22Rv1 (cell line): ENCODE measurements around the gene GAL3ST2.

Source experiments
- H3K27ac ChIP-seq: fragments of 450-650 bp; 2 replicates; pipeline ENCODE4 v1.5.1; 2017
- ZFX ChIP-seq: fragments of 450-650 bp; IDR thresholded peaks from 2 replicates; pipeline ENCODE4 v1.6.1; 2017; ENCODE audit warnings: antibody characterized with exemption, borderline replicate concordance
- TF ChIP-seq, protein P1 (sequence below): fragments of 450-650 bp; IDR thresholded peaks from 2 replicates; pipeline ENCODE4 v1.5.1; 2017; ENCODE audit warnings: mild to moderate bottlenecking

Gene GAL3ST2

DNA sequence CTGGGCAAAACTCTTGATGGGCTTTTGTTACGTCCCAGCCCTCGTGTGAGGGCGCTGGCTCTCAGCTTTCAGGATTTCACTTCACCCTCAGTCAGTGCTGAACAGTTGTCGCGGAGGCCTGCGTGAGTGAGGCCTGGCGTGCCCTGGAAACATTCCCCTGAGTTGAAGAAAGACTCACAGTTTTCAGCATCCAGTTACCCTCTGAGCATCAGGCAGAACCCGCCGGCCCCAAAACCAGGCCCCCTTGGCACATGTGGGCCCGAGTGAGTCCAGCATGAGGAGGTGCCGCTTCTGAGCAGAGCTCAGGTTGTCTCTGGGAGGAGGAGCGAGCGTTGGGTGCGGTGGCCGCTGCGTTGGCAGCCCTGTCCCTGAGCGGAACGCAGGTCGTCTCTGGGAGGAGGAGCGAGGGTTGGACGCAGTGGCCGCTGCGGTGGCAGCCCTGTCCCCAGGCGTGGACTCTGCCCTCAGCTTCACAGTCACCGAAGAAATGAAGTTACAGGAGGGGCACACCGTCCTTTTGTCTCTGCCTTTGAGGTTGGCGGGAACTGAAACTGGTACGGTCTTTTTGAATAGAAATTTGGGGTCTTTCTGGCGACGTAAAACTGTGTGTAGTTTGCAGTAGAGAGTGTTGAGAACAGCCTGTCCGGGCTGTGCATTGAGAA, 32.2 kb downstream of the GAL3ST2 start, which contains the start of gene NEU4:
Gene NEU4 (plus strand): TSS at position 473 of the 662 bp plus-strand sequence. CDS start 5,292 bp downstream, outside the sequence.
- no peak within 1 kb of the TSS for H3K27ac ChIP-seq
- TF ChIP-seq, protein P1, sequence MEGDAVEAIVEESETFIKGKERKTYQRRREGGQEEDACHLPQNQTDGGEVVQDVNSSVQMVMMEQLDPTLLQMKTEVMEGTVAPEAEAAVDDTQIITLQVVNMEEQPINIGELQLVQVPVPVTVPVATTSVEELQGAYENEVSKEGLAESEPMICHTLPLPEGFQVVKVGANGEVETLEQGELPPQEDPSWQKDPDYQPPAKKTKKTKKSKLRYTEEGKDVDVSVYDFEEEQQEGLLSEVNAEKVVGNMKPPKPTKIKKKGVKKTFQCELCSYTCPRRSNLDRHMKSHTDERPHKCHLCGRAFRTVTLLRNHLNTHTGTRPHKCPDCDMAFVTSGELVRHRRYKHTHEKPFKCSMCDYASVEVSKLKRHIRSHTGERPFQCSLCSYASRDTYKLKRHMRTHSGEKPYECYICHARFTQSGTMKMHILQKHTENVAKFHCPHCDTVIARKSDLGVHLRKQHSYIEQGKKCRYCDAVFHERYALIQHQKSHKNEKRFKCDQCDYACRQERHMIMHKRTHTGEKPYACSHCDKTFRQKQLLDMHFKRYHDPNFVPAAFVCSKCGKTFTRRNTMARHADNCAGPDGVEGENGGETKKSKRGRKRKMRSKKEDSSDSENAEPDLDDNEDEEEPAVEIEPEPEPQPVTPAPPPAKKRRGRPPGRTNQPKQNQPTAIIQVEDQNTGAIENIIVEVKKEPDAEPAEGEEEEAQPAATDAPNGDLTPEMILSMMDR, result no peak
- no peak for TF ChIP-seq ZFX

DNA sequence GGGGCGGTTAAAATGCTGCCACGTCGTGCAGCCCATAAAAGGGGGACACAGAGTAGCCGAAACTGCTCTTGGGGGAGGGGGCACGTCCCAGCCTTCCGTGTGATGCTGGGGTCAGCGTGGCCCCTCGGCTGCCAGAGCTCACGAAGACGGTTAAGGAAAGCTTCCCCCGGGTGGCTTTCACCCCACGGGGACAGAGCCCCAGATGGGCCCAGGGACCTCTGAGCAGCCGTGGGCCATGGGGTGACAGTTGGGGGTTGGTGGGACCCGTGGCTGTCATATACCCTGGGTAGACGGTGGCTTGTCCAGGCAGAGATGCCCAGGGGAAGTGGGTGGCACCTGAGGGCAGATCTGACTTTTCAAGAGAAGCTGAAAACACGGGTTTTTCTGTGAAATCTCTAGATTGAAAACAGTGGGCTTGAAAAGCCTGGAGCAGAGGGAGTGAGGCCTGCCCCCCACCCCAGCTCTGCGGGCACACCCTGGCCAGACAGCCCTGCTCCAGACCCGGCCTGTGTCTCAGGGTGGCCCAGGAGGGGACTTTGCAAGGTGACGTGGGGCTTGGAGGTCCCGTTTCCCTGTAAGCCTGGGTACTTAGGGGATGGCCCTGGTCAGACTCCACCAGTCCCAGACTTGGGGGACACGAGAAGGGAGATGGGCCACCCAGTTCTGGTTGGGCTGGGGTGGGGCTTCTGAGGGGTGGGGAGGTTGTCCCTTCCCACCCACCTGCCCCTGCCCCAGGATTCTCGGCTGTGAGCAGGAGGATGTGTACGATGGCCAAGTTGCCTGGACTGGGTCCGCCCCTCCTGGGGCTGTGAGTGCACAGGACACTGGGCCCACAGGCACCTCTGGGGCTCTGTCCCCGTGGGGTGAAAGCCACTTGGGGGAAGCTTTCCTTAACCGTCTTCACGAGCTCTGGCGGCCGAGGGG, 33.0 kb downstream of the GAL3ST2 start:
- TF ChIP-seq, protein P1, result no peak
- TF ChIP-seq ZFX, result no peak

DNA sequence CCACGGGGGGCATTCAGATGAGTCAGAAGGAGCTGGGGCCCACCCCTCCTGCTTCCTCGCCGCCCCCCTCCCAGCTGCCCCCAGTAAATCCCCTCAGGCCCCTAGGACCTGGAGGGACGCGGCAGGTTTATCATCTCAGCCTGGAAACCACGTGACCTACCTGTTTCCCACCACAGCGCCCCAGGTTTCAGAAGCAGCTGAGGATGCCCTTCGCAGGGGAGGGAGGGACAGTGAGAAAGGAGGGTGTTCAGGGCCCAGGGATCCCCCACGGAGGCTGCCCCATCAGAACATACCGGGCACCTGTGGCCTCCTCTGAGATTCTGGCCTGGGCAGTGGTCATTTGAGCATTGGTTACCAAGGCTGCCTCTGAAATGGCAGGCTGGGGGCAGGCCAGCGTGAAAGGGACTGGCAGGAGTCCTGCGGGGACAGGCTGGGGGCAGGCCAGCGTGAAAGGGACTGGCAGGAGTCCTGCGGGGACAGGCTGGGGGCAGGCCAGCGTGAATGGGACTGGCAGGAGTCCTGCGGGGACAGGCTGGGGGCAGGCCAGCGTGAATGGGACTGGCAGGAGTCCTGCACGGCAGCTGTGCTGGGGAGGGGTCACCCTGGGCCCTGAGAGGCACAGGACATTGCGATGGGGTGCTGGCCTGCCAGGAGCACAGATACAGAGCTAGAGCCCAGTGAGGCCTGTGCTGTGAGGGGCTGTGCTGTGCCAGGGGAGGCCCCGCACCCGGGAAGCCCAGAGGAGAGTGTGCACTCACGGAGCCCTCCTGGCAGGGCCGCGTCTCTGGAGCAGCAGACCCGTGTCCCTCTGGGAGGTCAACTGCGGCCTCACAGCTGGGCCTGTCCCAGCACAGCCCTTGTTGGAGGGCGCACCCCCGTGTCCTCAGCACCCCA, 33.9 kb downstream of the GAL3ST2 start:
- TF ChIP-seq, protein P1, result no peak
- no peak for TF ChIP-seq ZFX
- no peak overlapping the region for H3K27ac ChIP-seq

More for the DNA sequence above, 33.0 kb downstream of the GAL3ST2 start:
- no peak overlapping the region for H3K27ac ChIP-seq

DNA sequence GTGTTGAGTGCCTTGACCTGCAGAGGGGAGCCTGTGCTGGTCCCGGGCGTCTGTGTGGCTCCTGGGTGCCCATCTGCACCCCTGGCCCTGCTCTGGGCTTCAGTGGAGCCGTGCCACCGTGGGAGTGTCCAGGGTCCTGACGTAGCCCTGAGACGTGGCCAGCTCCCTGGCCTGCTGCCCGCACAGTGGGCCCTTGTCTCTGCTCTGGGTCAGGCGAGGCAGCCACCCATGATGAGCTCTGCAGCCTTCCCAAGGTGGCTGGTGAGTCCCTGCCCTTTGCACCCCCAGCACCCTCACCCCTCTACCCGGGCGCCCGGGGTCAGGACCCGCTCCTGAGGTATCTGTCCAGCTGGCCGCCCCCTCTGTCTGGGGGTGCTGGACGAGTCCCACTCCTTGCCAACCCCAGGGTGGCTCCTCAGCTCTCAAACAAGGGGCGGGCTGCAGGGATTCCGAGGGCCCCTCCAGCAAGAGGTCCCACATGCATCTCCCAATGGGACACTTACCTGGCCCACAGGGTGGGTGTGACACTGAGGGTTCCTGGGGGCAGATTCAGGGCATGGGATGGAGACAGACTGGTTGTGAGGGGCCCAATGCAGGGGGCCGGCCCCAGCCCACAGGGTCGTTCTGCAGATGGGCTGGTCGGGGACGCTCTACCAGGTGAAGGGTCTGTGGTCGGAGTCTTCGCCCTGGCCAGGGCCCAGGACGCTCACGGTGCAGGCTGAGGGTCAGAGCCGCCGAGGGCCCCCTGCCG, 34.8 kb downstream of the GAL3ST2 start:
- no peak overlapping the region for H3K27ac ChIP-seq
- no peak for TF ChIP-seq ZFX
- TF ChIP-seq, protein P1, result no peak

DNA sequence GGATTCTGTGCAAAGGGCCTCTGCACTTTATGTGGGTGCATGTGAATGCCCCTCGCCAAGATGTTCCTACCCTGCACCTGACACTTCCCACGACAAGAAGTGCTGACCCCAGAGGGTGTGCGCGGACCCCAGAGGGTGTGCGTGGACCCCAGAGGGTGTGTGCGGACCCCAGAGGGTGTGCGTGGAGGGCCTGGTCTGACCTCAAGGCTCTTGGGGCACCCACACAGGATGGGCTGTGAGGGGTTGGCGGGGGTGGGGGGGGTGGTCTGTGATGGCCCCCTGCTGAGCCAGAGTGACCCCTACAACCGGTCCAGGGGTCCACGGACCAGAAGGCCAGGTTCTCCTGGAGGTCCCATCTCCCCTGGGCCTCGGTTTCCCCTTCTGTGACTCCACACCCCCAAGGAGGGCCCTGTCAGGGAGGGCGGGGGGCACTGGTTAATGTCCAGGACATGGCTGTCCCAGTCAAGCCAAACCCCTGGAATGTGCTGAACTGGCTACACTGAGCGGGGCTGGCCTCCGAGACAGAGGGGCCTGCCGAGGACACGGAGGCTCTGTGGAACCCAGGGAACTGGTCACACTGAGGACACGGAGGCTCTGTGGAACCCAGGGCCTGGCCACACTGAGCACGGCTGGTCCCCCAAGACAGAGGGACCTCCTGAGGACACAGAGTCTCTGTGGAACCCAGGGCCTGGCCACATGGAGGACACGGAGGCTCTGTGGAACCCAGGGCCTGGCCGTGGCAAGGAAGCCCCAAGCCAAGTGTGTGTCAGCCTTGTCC, 35.5 kb downstream of the GAL3ST2 start:
- no peak for TF ChIP-seq ZFX
- TF ChIP-seq, protein P1, result no peak
- no peak overlapping the region for H3K27ac ChIP-seq
